ENCODE data around the gene CCDC14.

- TF ChIP-seq CTCF (IDR thresholded peaks at IDR 0.05; ENCODE audit: insufficient read depth, low read length, poor library complexity, severe bottlenecking), result no peak
- TF ChIP-seq EZH2phosphoT487 (conservative IDR thresholded peaks at IDR 0.05; ENCODE audit: low read length), result no peak
These were observed 46.2 kb downstream of the CCDC14 start for GRCh38 chr3:123914829-123915228.
